Measurements from ENCODE around the gene PARD3B. TPM values are rescaled to one million over a fixed set of nuclear protein-coding genes. Genes with fewer than 3 reads are reported as not detected.
A peak's percentile ranks its signal among the peaks of the same experiment; 100 is the strongest.

Gene PARD3B
- total and polyA plus RNA-seq, 3 experiments from 2014 or later: 0.11 to 0.26 TPM; not detected in 1

GRCh38 chr2:205659922-205660321 is 1114.6 kb downstream of the PARD3B start:
- no peaks in the 10 kb centered on the region for H3K9me3 ChIP-seq (ENCODE audit: low read length)
- POLR2A ChIA-PET: no interaction called here
- peaks cover 18% of the 10 kb centered on the region for H3K4me1 ChIP-seq (ENCODE audit: insufficient read depth, low read length)
- Mint-ChIP-seq H3K4me3 (no peak overlapping the region), H3K36me3 (no peaks in the 10 kb centered on the region), H3K27ac (no peak overlapping the region), H3K9me3 (peaks cover 0 to 2% (median 0%) of the 10 kb centered on the region in 5 donors), H3K27me3 (peaks cover 0 to 6% of the 10 kb centered on the region in 2 donors), H3K4me1 (peaks cover 6 to 12% (median 6%) of the 10 kb centered on the region in 3 donors)
- H3K27me3 ChIP-seq (ENCODE audit: insufficient read depth, low read length, poor library complexity, severe bottlenecking): no peaks in the 10 kb centered on the region
- no peaks in the 10 kb centered on the region for H3K36me3 ChIP-seq (ENCODE audit: insufficient read depth, low read length)
- CTCF ChIA-PET: no interaction called here
- H3K27ac ChIP-seq (ENCODE audit: low read depth, low read length): no peak overlapping the region
- no peak overlapping the region for H3K4me3 ChIP-seq (ENCODE audit: low read length)
- no peak for DNase-seq

- Mint-ChIP-seq H3K27ac (no peak overlapping the region), H3K4me1 (peaks cover 6 to 12% (median 6%) of the 10 kb centered on the region in 3 donors), H3K9me3 (peaks cover 0 to 2% (median 0%) of the 10 kb centered on the region in 5 donors), H3K27me3 (peaks cover 0 to 6% of the 10 kb centered on the region in 2 donors), H3K4me3 (no peak overlapping the region), H3K36me3 (no peaks in the 10 kb centered on the region)
- Histone ChIP-seq H3K27ac (ENCODE audit: low read depth, low read length) (no peak overlapping the region), H3K9me3 (ENCODE audit: low read length) (no peaks in the 10 kb centered on the region), H3K27me3 (ENCODE audit: insufficient read depth, low read length, poor library complexity, severe bottlenecking) (no peaks in the 10 kb centered on the region), H3K4me3 (ENCODE audit: low read length) (no peak overlapping the region), H3K36me3 (ENCODE audit: insufficient read depth, low read length) (no peaks in the 10 kb centered on the region), H3K4me1 (ENCODE audit: insufficient read depth, low read length) (peaks cover 18% of the 10 kb centered on the region)
- ChIA-PET POLR2A (no interaction called here), CTCF (no interaction called here)
- DNase-seq: peak in 1 of 5 donors; percentile 39
Observed at GRCh38 chr2:205660521-205661124, 1115.3 kb downstream of the PARD3B start.

GRCh38 chr2:205661281-205661680 is 1116.0 kb downstream of the PARD3B start:
- H3K36me3 ChIP-seq (ENCODE audit: insufficient read depth, low read length): no peaks in the 10 kb centered on the region
- H3K27me3 ChIP-seq (ENCODE audit: insufficient read depth, low read length, poor library complexity, severe bottlenecking): no peaks in the 10 kb centered on the region
- peaks cover 0 to 6% of the 10 kb centered on the region in 2 donors for H3K27me3 Mint-ChIP-seq
- DNase-seq: no peak
- ChIA-PET CTCF (no interaction called here), POLR2A (no interaction called here)
- H3K4me1 Mint-ChIP-seq: peaks cover 6 to 12% (median 6%) of the 10 kb centered on the region in 3 donors
- H3K4me3 Mint-ChIP-seq: no peak overlapping the region
- no peak overlapping the region for H3K27ac Mint-ChIP-seq
- no peak overlapping the region for H3K4me3 ChIP-seq (ENCODE audit: low read length)
- no peaks in the 10 kb centered on the region for H3K36me3 Mint-ChIP-seq
- H3K27ac ChIP-seq (ENCODE audit: low read depth, low read length): no peak overlapping the region
- H3K4me1 ChIP-seq (ENCODE audit: insufficient read depth, low read length): peaks cover 18% of the 10 kb centered on the region
- H3K9me3 Mint-ChIP-seq: peaks cover 0 to 2% (median 0%) of the 10 kb centered on the region in 5 donors
- no peaks in the 10 kb centered on the region for H3K9me3 ChIP-seq (ENCODE audit: low read length)

- Mint-ChIP-seq H3K4me1 (peaks cover 6 to 12% (median 6%) of the 10 kb centered on the region in 3 donors), H3K27me3 (peaks cover 0 to 6% of the 10 kb centered on the region in 2 donors), H3K27ac (no peak overlapping the region), H3K9me3 (peaks cover 0 to 2% (median 0%) of the 10 kb centered on the region in 5 donors), H3K4me3 (no peak overlapping the region), H3K36me3 (no peaks in the 10 kb centered on the region)
- Histone ChIP-seq H3K4me3 (ENCODE audit: low read length) (no peak overlapping the region), H3K27me3 (ENCODE audit: insufficient read depth, low read length, poor library complexity, severe bottlenecking) (no peaks in the 10 kb centered on the region), H3K9me3 (ENCODE audit: low read length) (no peaks in the 10 kb centered on the region), H3K4me1 (ENCODE audit: insufficient read depth, low read length) (peaks cover 18% of the 10 kb centered on the region), H3K36me3 (ENCODE audit: insufficient read depth, low read length) (no peaks in the 10 kb centered on the region), H3K27ac (ENCODE audit: low read depth, low read length) (no peak overlapping the region)
- ChIA-PET POLR2A (no interaction called here), CTCF (no interaction called here)
- no peak for DNase-seq
Observed at GRCh38 chr2:205662206-205662965, 1117.1 kb downstream of the PARD3B start.

GRCh38 chr2:205665791-205666190 is 1120.5 kb downstream of the PARD3B start:
- H3K36me3 ChIP-seq (ENCODE audit: insufficient read depth, low read length): no peaks in the 10 kb centered on the region
- no peak overlapping the region for H3K27ac Mint-ChIP-seq
- ChIA-PET CTCF (no interaction called here), POLR2A (no interaction called here)
- H3K36me3 Mint-ChIP-seq: no peaks in the 10 kb centered on the region
- H3K9me3 ChIP-seq (ENCODE audit: low read length): no peaks in the 10 kb centered on the region
- peaks cover 3 to 5% (median 3%) of the 10 kb centered on the region in 3 donors for H3K4me1 Mint-ChIP-seq
- no peak overlapping the region for H3K27ac ChIP-seq (ENCODE audit: low read depth, low read length)
- DNase-seq: no peak
- H3K9me3 Mint-ChIP-seq: peaks cover 0 to 7% (median 3%) of the 10 kb centered on the region in 5 donors
- peaks cover 6% of the 10 kb centered on the region for H3K4me1 ChIP-seq (ENCODE audit: insufficient read depth, low read length)
- H3K4me3 ChIP-seq (ENCODE audit: low read length): no peak overlapping the region
- peaks cover 6 to 12% of the 10 kb centered on the region in 2 donors for H3K27me3 Mint-ChIP-seq
- H3K4me3 Mint-ChIP-seq: no peak overlapping the region
- no peaks in the 10 kb centered on the region for H3K27me3 ChIP-seq (ENCODE audit: insufficient read depth, low read length, poor library complexity, severe bottlenecking)

Data from CD8-positive, alpha-beta memory T cell (primary cell).